Memory B cell (primary cell): ENCODE results near the gene ARHGEF12.

ENCODE experiments used
- ATAC-seq: fragments of 150-1000 bp; cut with Tn5 transposase; 2 replicates; pipeline ENCODE4 v1.10.0; 2021; ENCODE audit warnings: low read depth, mild to moderate bottlenecking, moderate library complexity
- DNase-seq, 2 donors: peaks; one replicate each; pipeline ENCODE4 v3.0.0; 2022; ENCODE audit warnings: low spot score in 2 of 2
- H3K27ac Mint-ChIP-seq: one replicate; pipeline ENCODE4 v1.8.0; 2022; ENCODE audit warnings: mild to moderate bottlenecking, moderate library complexity, mixed read lengths
- H3K27me3 Mint-ChIP-seq: one replicate; pipeline ENCODE4 v1.8.0; 2022; ENCODE audit warnings: mixed read lengths
- H3K36me3 Mint-ChIP-seq: one replicate; pipeline ENCODE4 v1.8.0; 2022; ENCODE audit warnings: mild to moderate bottlenecking, mixed read lengths
- H3K4me1 Mint-ChIP-seq: one replicate; pipeline ENCODE4 v1.8.0; 2022; ENCODE audit warnings: mixed read lengths
- H3K4me3 Mint-ChIP-seq: one replicate; pipeline ENCODE4 v1.8.0; 2022; ENCODE audit warnings: mild to moderate bottlenecking, moderate library complexity, mixed read lengths
- H3K9me3 Mint-ChIP-seq: one replicate; pipeline ENCODE4 v1.8.0; 2022; ENCODE audit warnings: mixed read lengths

The ARHGEF12 gene

DNA sequence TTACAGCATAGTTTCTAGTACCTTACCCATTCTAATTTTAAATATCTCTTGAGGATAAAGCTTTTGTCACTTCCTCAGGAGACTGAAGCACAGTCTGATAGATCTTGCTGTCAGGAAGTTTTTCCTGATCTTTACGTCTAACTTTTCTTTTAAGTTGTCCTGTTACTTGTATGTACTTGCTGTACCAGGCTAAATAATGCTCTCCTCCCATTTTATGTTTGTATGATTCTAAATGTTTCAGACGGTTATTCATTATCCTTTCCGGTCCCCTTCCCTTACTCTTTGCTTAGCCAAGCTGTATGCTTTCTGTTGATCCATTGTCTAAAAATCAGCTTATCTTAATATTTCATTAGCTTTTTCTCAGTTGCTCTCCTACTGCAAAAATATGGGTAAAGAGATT lies 6.0 kb downstream of the ARHGEF12 start:
- Mint-ChIP-seq H3K4me3 (no peak overlapping the region), H3K27me3 (peaks cover 16% of the 10 kb centered on the region), H3K9me3 (peaks cover 2% of the 10 kb centered on the region), H3K4me1 (peaks cover 31% of the 10 kb centered on the region), H3K27ac (no peak overlapping the region), H3K36me3 (peaks cover 2% of the 10 kb centered on the region)
- DNase-seq (no peak), ATAC-seq (no peak)

DNA sequence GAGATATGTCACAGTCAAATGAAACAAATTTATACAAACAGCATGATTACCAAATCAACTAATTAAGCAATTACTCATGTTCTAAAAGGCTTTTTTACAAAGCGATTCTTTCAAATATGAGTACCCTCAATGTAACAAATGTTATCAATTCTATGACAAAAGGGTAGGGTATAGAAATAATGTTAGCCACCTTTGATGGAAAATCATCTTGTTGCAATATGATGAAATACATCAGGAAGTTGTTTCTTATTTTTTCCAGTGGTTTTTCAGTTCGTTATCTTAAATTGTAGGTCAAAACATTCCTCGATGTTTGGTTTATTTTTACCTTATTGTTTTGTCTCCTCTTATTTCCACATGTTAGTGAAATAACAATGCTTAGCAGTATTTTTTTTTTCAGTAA lies 6.5 kb downstream of the ARHGEF12 start:
- no peak overlapping the region for H3K4me3 Mint-ChIP-seq
- H3K27me3 Mint-ChIP-seq: peaks cover 16% of the 10 kb centered on the region
- H3K4me1 Mint-ChIP-seq: peaks cover 31% of the 10 kb centered on the region
- no peak for DNase-seq
- H3K36me3 Mint-ChIP-seq: peaks cover 2% of the 10 kb centered on the region
- H3K9me3 Mint-ChIP-seq: peaks cover 2% of the 10 kb centered on the region
- H3K27ac Mint-ChIP-seq: no peak overlapping the region
- no peak for ATAC-seq

DNA sequence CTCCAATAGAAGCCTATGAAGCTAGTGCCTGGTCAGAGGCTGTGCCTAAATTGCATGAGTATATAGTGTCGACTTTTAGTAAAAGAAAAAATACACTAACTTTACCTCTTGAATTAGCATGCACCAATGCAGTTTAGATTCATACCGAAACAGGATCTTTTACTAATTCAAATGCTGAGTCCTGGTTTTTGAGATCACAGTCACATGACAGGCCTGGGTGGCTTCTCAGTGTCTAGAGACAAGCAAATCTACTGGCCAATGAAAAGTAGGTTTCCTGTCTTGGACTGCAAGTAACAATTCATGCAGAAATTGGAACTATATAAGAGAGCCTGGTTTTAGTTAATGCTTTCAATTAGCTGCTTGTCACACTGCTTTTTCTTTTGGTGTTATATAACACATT lies 7.2 kb downstream of the ARHGEF12 start:
- peaks cover 14% of the 10 kb centered on the region for H3K27me3 Mint-ChIP-seq
- H3K4me1 Mint-ChIP-seq: peaks cover 26% of the 10 kb centered on the region
- H3K4me3 Mint-ChIP-seq: no peak overlapping the region
- ATAC-seq (peak; percentile 54), DNase-seq (no peak)
- H3K36me3 Mint-ChIP-seq: peaks cover 2% of the 10 kb centered on the region
- no peak overlapping the region for H3K27ac Mint-ChIP-seq
- peaks cover 2% of the 10 kb centered on the region for H3K9me3 Mint-ChIP-seq

DNA sequence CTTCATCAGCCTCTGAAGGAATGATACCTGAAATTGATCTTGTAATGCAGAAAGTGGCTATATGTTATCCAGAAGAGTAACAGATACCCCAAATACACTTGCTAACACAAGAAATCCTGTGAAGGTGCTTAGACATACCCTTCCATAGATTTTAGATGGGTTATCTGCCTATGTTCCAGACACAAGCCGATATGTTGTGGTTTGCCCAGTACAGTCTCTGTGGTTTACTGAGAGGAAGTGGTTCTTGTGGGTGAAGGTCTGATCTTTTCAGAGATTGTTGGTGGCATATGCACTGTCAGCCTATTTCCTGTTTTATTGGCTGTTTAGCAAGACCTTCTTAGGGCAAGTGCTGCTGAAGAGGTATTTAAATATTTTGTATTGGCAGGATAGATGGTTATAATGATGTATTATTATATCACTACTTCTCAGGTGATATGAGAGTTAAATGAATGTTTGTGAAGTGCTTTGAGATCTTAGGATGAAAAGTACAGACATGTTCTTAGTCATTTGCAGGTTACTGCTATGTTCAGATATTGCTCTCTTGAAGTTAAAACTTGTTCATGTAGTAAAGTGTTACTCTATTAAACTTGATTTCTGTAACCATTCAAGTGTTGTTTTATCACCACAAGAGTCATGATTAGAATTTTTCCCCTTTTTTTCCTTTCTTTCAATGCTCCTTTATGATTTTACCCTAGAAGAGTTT lies 8.2 kb downstream of the ARHGEF12 start:
- Mint-ChIP-seq H3K4me3 (peak overlapping the region; percentile 55), H3K9me3 (peaks cover 2% of the 10 kb centered on the region), H3K27me3 (peaks cover 17% of the 10 kb centered on the region), H3K4me1 (peaks cover 26% of the 10 kb centered on the region), H3K36me3 (peaks cover 2% of the 10 kb centered on the region), H3K27ac (no peak overlapping the region)
- ATAC-seq (peak; percentile 96), DNase-seq (peak in 1 of 2 donors; percentile 42)

DNA sequence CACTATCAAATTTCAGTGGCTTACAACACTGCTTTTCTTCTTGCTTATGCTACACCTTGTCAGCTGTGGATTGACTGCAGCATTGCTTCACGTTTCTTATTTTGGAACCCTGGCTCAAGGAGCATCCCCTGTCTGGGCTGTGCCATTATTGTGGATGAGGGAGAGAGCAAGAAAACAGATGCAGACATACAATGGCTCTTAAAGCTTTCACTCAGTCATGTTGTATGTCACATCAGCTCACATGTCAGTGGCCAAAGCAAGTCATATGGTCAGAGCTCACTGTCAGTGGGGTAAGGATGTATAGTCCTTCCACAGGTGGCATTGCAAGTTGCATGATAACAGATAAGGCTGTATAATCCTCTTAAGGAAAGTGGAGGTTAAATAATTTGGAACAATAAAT lies 10.0 kb downstream of the ARHGEF12 start:
- H3K4me3 Mint-ChIP-seq: no peak overlapping the region
- no peak for ATAC-seq
- no peak overlapping the region for H3K27ac Mint-ChIP-seq
- H3K9me3 Mint-ChIP-seq: peaks cover 2% of the 10 kb centered on the region
- peaks cover 20% of the 10 kb centered on the region for H3K27me3 Mint-ChIP-seq
- DNase-seq: no peak
- H3K36me3 Mint-ChIP-seq: peaks cover 2% of the 10 kb centered on the region
- H3K4me1 Mint-ChIP-seq: peaks cover 27% of the 10 kb centered on the region

DNA sequence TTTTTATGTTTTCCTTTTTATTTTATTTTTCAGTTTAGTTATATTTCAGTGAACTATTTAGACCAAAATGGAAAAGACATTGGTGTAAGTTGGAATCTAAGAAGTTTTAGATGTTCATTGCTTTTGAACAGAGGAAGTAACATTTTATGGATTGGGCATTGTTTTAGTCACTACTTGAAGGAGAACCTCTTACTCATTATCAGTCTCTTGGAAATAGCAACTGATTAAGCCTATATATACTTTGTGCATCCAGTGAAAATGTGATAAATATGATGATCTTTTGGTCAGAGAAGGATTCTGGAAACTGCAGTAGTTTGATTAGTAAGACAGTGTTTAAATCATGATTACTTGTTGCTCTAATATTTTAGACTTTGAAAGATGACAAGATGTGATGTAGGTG lies 14.4 kb downstream of the ARHGEF12 start:
- Mint-ChIP-seq H3K27ac (no peak overlapping the region), H3K27me3 (peaks cover 20% of the 10 kb centered on the region), H3K4me3 (no peak overlapping the region), H3K36me3 (peaks cover 8% of the 10 kb centered on the region), H3K4me1 (peaks cover 14% of the 10 kb centered on the region), H3K9me3 (no peaks in the 10 kb centered on the region)
- no peak for DNase-seq
- no peak for ATAC-seq

DNA sequence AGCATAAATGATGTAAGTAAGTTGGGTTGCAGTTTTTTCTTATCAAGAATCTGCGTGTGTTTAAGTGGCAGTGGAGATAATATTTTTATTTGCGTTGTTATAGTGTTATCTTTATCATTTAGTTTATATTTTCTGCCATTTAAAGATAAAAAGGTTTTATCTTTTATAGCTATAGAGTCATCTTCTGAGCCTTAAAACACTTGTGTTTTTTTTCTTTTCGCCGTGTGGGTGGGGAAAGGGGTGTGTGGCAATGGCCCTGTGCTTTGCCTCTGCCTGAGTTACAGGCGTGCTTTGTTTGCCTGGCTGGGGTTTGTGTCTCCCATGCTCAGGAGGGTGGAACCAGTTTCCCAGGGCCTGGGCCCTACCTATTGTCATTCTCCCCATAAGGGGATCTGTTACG lies 16.2 kb downstream of the ARHGEF12 start:
- no peak overlapping the region for H3K4me3 Mint-ChIP-seq
- H3K27ac Mint-ChIP-seq: no peak overlapping the region
- DNase-seq: no peak
- peaks cover 10% of the 10 kb centered on the region for H3K4me1 Mint-ChIP-seq
- peaks cover 11% of the 10 kb centered on the region for H3K36me3 Mint-ChIP-seq
- no peaks in the 10 kb centered on the region for H3K9me3 Mint-ChIP-seq
- peaks cover 18% of the 10 kb centered on the region for H3K27me3 Mint-ChIP-seq
- ATAC-seq: no peak

DNA sequence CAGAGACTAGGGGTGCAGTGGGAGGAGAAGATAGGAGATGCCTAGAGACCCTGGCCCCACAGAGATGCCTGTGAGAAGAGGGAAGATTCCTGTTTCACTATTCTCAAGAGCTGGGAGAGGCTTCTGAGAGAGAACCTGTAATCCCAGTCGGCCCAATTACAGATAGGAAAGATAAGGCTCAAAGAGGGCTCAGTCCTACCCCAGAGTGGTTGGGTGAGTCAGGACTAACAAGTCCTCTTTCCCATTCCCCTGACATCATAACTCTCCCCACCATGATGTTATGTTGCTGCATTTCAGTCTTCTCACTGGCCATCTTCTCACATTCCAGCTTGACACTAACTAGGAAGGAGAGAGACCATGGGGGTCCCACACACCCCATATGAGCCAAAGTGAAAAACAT lies 17.9 kb downstream of the ARHGEF12 start:
- Mint-ChIP-seq H3K4me3 (no peak overlapping the region), H3K4me1 (peaks cover 11% of the 10 kb centered on the region), H3K36me3 (peaks cover 15% of the 10 kb centered on the region), H3K27me3 (peaks cover 20% of the 10 kb centered on the region), H3K27ac (no peak overlapping the region), H3K9me3 (no peaks in the 10 kb centered on the region)
- ATAC-seq: no peak
- no peak for DNase-seq

DNA sequence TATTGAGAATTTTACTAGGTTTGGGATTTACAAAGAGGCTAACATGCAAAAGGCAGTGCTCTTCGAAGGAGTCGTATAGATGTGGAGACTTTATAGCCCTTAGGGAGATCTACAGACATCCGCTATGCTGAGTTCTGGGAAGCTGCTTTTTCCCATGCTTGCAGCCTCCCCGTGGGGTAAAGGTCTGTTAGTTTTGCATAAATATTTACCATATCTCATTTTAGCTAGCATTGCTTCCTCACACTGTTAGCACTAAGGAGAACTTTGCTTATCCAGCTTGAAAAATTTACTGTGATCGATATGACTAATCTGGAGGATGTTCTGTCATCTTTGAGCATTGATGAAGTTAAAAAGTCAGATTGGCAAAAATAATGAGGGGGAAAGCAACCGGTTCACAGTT lies 18.6 kb downstream of the ARHGEF12 start:
- Mint-ChIP-seq H3K4me3 (no peak overlapping the region), H3K27me3 (peaks cover 20% of the 10 kb centered on the region)
- ATAC-seq: no peak

DNA sequence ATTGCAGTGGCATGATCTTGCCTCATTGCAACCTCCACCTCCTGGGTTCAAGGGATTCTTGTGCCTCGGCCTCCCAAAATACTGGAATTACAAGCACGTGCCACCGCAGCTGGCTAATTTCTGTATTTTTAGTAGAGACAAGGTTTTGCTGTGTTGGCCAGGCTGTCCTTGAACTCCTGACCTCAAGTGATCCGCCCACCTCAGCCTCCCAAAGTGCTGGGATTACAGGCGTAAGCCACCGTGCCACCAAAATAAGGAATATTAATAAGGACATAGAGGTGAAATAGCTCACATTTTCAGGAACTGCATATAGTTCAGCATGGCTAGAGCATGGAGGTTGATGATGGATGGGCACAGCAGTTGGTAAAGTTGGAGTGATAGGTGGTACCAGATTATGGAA lies 21.4 kb downstream of the ARHGEF12 start:
- Mint-ChIP-seq H3K27ac (no peak overlapping the region), H3K36me3 (peaks cover 14% of the 10 kb centered on the region), H3K4me3 (no peak overlapping the region), H3K4me1 (peaks cover 10% of the 10 kb centered on the region), H3K9me3 (no peaks in the 10 kb centered on the region), H3K27me3 (peaks cover 16% of the 10 kb centered on the region)
- ATAC-seq: no peak
- no peak for DNase-seq

More for the DNA sequence above, 18.6 kb downstream of the ARHGEF12 start:
- DNase-seq: no peak
- Mint-ChIP-seq H3K4me1 (peaks cover 11% of the 10 kb centered on the region), H3K36me3 (peaks cover 15% of the 10 kb centered on the region), H3K27ac (no peak overlapping the region), H3K9me3 (no peaks in the 10 kb centered on the region)

DNA sequence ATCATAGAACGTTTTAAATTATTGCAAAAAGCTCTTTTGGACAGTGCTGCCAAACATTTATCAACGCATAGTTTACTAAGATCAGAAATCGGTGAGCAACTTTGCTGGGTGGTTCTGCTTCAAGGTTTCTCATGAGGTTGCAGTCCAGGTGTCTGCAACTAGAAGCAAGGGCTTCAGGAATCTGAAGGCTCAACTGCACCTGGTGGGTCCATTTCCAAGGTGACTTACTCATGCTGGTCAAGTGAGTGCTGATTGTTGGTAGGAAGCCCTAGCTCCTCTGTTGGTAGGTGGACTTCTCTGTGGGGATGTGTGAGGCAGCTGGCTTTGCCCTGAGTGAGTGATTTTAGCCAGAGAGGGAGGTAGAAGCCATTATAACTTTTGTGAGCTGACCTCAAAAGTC lies 22.5 kb downstream of the ARHGEF12 start:
- Mint-ChIP-seq H3K27me3 (peaks cover 12% of the 10 kb centered on the region), H3K36me3 (peaks cover 9% of the 10 kb centered on the region), H3K9me3 (no peaks in the 10 kb centered on the region), H3K27ac (no peak overlapping the region), H3K4me3 (no peak overlapping the region), H3K4me1 (peaks cover 10% of the 10 kb centered on the region)
- DNase-seq (no peak), ATAC-seq (no peak)

DNA sequence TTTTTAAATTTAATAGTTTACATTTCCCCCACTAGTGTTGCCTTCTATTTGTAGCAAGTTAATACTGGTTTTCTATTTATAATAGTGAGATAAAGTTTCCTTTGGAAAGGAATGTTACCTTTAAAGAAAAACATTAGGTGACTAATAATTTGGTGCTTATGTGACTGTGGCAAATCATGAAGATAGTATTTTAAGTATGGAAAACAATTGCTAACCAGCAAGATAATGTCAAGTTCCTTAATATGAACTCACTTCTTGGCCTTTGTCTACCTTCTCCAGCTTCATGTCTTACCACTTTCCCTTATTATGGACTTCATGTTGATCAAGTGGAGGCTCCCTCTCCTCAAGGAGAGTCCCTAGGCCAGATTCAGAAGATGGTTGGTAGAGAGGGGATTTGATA lies 27.2 kb downstream of the ARHGEF12 start:
- no peak for DNase-seq
- Mint-ChIP-seq H3K36me3 (no peaks in the 10 kb centered on the region), H3K27ac (no peak overlapping the region), H3K4me1 (peaks cover 4% of the 10 kb centered on the region), H3K9me3 (no peaks in the 10 kb centered on the region), H3K4me3 (no peak overlapping the region), H3K27me3 (no peaks in the 10 kb centered on the region)
- no peak for ATAC-seq

DNA sequence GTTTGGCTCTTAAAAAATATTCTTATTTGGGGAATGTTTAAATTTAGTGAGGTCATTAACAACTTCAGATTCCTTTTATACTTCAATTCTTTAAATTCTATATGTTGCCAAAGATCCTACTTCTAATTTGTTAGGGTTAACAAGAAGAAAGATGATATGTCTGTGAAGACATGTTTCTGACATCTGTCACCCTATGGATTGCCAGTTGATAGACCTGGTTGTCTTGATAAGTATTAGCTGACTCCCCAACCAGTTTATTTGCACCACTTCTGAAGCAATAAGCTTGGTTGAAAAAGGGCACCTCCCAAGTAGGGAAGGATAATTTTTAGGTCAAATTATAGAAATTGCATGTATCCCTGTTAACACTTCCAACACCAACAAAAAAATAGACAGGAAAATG lies 29.3 kb downstream of the ARHGEF12 start:
- Mint-ChIP-seq H3K4me3 (no peak overlapping the region), H3K27ac (no peak overlapping the region), H3K36me3 (no peaks in the 10 kb centered on the region), H3K4me1 (peaks cover 2% of the 10 kb centered on the region), H3K9me3 (no peaks in the 10 kb centered on the region), H3K27me3 (no peaks in the 10 kb centered on the region)
- DNase-seq (no peak), ATAC-seq (no peak)

DNA sequence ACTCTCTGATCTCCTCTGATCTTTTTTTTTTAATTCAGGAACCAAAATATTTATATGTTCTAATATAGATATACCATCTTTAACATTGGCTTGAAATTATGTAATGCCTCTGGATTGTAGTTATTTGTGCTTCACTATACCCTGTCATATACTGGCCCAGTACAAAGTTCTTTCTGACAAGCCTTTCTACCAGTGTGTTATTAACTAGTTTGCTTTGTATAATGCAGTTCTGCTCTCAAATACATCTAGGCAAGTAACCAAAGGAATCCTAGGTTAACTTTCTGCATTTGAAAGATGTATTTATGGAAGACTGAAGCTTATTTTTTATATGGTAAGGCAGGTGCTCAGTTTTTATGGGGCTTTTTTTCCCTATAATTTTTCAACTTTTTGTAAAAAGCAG lies 36.1 kb downstream of the ARHGEF12 start:
- ATAC-seq (no peak), DNase-seq (no peak)
- H3K4me1 Mint-ChIP-seq: peaks cover 3% of the 10 kb centered on the region
- H3K4me3 Mint-ChIP-seq: no peak overlapping the region
- H3K36me3 Mint-ChIP-seq: no peaks in the 10 kb centered on the region
- no peaks in the 10 kb centered on the region for H3K9me3 Mint-ChIP-seq
- H3K27ac Mint-ChIP-seq: no peak overlapping the region
- H3K27me3 Mint-ChIP-seq: no peaks in the 10 kb centered on the region

DNA sequence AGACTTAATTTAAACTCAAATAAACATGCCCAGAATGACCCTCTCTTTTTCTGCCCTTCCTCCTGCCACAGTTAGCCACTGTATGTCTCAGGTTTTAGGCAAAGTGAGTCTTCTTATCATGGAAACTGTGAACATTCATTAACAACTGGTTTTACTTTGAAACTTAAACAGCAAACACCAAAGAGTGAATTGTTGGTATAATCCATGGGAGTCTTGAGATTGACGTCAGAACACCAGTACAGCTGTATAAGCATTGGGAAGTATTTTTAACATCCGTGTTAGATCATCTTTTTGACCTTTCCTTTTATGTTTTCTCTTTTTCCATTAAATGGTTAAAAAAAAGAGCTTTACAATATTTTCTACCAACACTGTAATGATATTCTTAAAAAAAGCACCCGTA lies 38.9 kb downstream of the ARHGEF12 start:
- H3K4me1 Mint-ChIP-seq: peaks cover 10% of the 10 kb centered on the region
- H3K4me3 Mint-ChIP-seq: no peak overlapping the region
- DNase-seq (no peak), ATAC-seq (no peak)
- H3K27ac Mint-ChIP-seq: no peak overlapping the region
- peaks cover 6% of the 10 kb centered on the region for H3K9me3 Mint-ChIP-seq
- H3K27me3 Mint-ChIP-seq: no peaks in the 10 kb centered on the region
- H3K36me3 Mint-ChIP-seq: peaks cover 12% of the 10 kb centered on the region
